GM12878 (cell line): Measurements from ENCODE around the gene RPS6KC1. TPM values are rescaled to one million over a fixed set of nuclear protein-coding genes. Genes with fewer than 3 reads are reported as not detected.

Source experiments
- ATAC-seq: fragments of 200-7000 bp; cut with Tn5 transposase; 3 replicates; pipeline ENCODE4 v1.9.1; 2020; ENCODE audit warnings: mild to moderate bottlenecking, moderate library complexity
- BruUV-seq: library from RNA; stranded (reverse); fragments of 400-500 nt; replicated peaks from 2 replicates; lab custom pipeline; 2021; lab: Mats Ljungman, UMichigan
- CTCF ChIA-PET: fragments of 300-600 bp; sonication (Branson Sonifier 250); formaldehyde crosslinking; extraction: SDS; loops from one replicate; lab custom pipeline; 2021; ENCODE audit warnings: inconsistent platforms; lab: Yijun Ruan, JAX
- POLR2A ChIA-PET: fragments of 350-600 bp; formaldehyde crosslinking; extraction: SDS; loops from one replicate; lab custom pipeline; 2021; ENCODE audit warnings: inconsistent platforms; lab: Charles Lee
- RAD21 ChIA-PET: fragments of 300-600 bp; sonication (Branson Sonifier 250); formaldehyde crosslinking; loops from one replicate; lab custom pipeline; 2023; ENCODE audit warnings: antibody characterized with exemption; ENCODE audit not compliant: unreplicated experiment; lab: Charles Lee
- SMC1A ChIA-PET: fragments of 300-600 bp; sonication (Branson Sonifier 250); formaldehyde crosslinking; loops from one replicate; lab custom pipeline; 2023; ENCODE audit not compliant: unreplicated experiment, uncharacterized antibody; lab: Charles Lee
- DNase-seq: peaks from one replicate; pipeline ENCODE4 v3.0.0-alpha.2; 2011; ENCODE audit warnings: low read depth, low spot score
- FAIRE-seq: peaks from 3 replicates; lab custom pipeline; 2011; peaks lifted over from hg19 to GRCh38; lab: Jason Lieb, UNC
- H2AFZ ChIP-seq: 2 replicates; pipeline ENCODE4 v1.6.0; 2011; ENCODE audit warnings: low read depth, low read length, control low read depth; ENCODE audit not compliant: control insufficient read depth
- H3K27ac ChIP-seq: 2 replicates; pipeline ENCODE4 v1.5.1; 2011; ENCODE audit warnings: control low read depth; ENCODE audit not compliant: control insufficient read depth, insufficient read depth
- H3K27me3 ChIP-seq, 2 experiments: replicated peaks in 1 of 2; 2 replicates each; pipeline versions ENCODE4 v1.6.0 to v1.6.1; 2011; ENCODE audit warnings: low read length in 1 of 2; ENCODE audit not compliant: control insufficient read depth in 2 of 2, insufficient read depth in 2 of 2
- H3K36me3 ChIP-seq, 2 experiments: 2 replicates each; pipeline ENCODE4 v1.5.1; 2011; ENCODE audit warnings: low read length in 1 of 2; ENCODE audit not compliant: control insufficient read depth in 2 of 2, insufficient read depth in 2 of 2
- H3K4me1 ChIP-seq: 2 replicates; pipeline ENCODE4 v1.6.1; 2011; ENCODE audit warnings: mild to moderate bottlenecking, low read length, moderate library complexity, mixed read lengths; ENCODE audit not compliant: control insufficient read depth, insufficient read depth
- H3K4me2 ChIP-seq: 2 replicates; pipeline ENCODE4 v1.6.0; 2011; ENCODE audit warnings: control low read depth; ENCODE audit not compliant: control insufficient read depth, insufficient read depth
- H3K4me3 ChIP-seq: fragments of 200-600 bp; sonication (generic); 2 replicates; pipeline ENCODE4 v1.5.1; 2016
- H3K79me2 ChIP-seq: 2 replicates; pipeline ENCODE4 v1.6.0; 2011; ENCODE audit warnings: low read length; ENCODE audit not compliant: control insufficient read depth, insufficient read depth
- H3K9ac ChIP-seq: 2 replicates; pipeline ENCODE4 v1.8.0; 2011; ENCODE audit warnings: low read length, control low read depth, mixed read lengths; ENCODE audit not compliant: control insufficient read depth, insufficient read depth
- H3K9me3 ChIP-seq: replicated peaks from 3 replicates; pipeline ENCODE4 v1.5.1; 2011; ENCODE audit warnings: mild to moderate bottlenecking, low read length; ENCODE audit not compliant: control insufficient read depth, insufficient read depth
- H4K20me1 ChIP-seq: 2 replicates; pipeline ENCODE4 v1.6.0; 2011; ENCODE audit not compliant: control insufficient read depth, insufficient read depth
- CHD2 ChIP-seq: IDR thresholded peaks from 2 replicates; pipeline ENCODE4 v1.6.1; 2011; ENCODE audit warnings: low read depth, low read length, improper control_type of control experiment, borderline replicate concordance
- RELA ChIP-seq: fragments of 450-650 bp; IDR thresholded peaks from 2 replicates; pipeline ENCODE4 v1.8.0; 2014; ENCODE audit warnings: borderline replicate concordance; ENCODE audit not compliant: partially characterized antibody
- SRF ChIP-seq, 2 experiments: IDR thresholded peaks; 2 replicates each; pipeline ENCODE4 v1.6.1; 2011; ENCODE audit warnings: low read depth in 2 of 2, low read length in 2 of 2, mild to moderate bottlenecking in 1 of 2, moderate library complexity in 1 of 2
- TCF3 ChIP-seq: IDR thresholded peaks from 2 replicates; pipeline ENCODE4 v1.6.1; 2012; ENCODE audit warnings: low read depth, mild to moderate bottlenecking, low read length, borderline replicate concordance; ENCODE audit not compliant: insufficient read depth
- WGBS: methylation state at CpG from one replicate; pipeline ENCODE4 v1.1.6; 2016; ENCODE audit warnings: low lambda C conversion rate; ENCODE audit not compliant: insufficient replicate concordance, insufficient coverage; ENCODE audit errors: missing lambda C conversion rate; 5-methylcytosine and 5-hydroxymethylcytosine counted together
- in situ Hi-C: fragments of 300-500 bp; cut with MboI; formaldehyde crosslinking; loops from 9 replicates; pipeline ENCODE4 v1.14.3; 2018; ENCODE audit warnings: mixed read lengths
- intact Hi-C: fragments of 100-400 bp; cut with micrococcal nuclease; formaldehyde crosslinking; loops from one replicate; pipeline ENCODE4 v1.14.2; 2022; ENCODE audit not compliant: unreplicated experiment
- polyA plus RNA-seq, 11 experiments: library from polyadenylated mRNA; depleted of rRNA in 4 of 11; unstranded in 6 of 11; stranded (reverse) in 5 of 11; fragments of >200 nt; fragmentation: Nextera tagmentation in 4 of 11; fragmentation: Illumina TruSeq in 1 of 11; extraction: Ambion mirVana in 4 of 11; extraction: Trizol in 1 of 11; gene quantifications; 1 replicate in 1 of 11; 2 replicates in 10 of 11; pipeline versions ENCODE4 v1.2.1 to v1.2.3, GENCODE V29; 2011 to 2016; ENCODE audit warnings: inconsistent platforms in 2 of 11, missing spikeins in 2 of 11, low read depth in 1 of 11
- total RNA-seq, 4 experiments: library from RNA; depleted of rRNA in 3 of 4; stranded (reverse); fragments of >200 nt in 3 of 4; fragmentation: Illumina TruSeq in 1 of 4; extraction: Trizol in 1 of 4; gene quantifications; 2 replicates each; pipeline versions ENCODE4 v1.2.1 to v1.2.3, GENCODE V29; 2013 to 2021
- TF ChIP-seq, protein P1 (sequence below): fragments of 450-650 bp; IDR thresholded peaks from 2 replicates; pipeline ENCODE4 v1.6.1; 2017; ENCODE audit warnings: mild to moderate bottlenecking, low read depth, inconsistent platforms; ENCODE audit not compliant: poor library complexity, severe bottlenecking
- TF ChIP-seq, protein P2 (sequence below): fragments of 450-650 bp; IDR thresholded peaks from 2 replicates; pipeline ENCODE4 v1.6.1; 2018; ENCODE audit warnings: mild to moderate bottlenecking, low read depth, moderate library complexity; ENCODE audit not compliant: partially characterized antibody

The RPS6KC1 gene
- total and polyA plus RNA-seq, 10 of the 15 experiments (the other 5 are each of a cell fraction or from before 2014, with no cell fraction given), result 2.9 to 17.3 (median 12.2) TPM

DNA sequence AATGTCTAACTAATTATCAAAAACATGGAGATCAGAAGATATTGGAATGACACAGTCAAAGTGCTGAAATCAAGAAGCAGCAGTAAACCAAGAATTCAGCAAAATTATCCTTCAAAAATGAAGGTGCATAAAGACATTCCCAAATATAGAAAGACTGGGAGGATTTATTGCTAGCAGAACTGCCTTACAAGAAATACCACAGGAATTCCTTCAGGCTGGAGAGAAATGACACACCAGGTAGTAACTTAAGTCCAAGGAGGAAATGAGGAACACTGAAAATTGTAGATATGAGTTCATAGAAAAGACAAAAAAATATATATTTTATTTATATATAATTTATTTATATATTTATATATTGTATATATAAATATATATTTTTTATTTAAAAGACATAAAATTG is 217.2 kb downstream of the RPS6KC1 start (continued):
- no peak for TF ChIP-seq SRF (IDR thresholded peaks at IDR 0.05; ENCODE audit: low read depth in 2 of 2, low read length in 2 of 2)
- TF ChIP-seq, protein P1, sequence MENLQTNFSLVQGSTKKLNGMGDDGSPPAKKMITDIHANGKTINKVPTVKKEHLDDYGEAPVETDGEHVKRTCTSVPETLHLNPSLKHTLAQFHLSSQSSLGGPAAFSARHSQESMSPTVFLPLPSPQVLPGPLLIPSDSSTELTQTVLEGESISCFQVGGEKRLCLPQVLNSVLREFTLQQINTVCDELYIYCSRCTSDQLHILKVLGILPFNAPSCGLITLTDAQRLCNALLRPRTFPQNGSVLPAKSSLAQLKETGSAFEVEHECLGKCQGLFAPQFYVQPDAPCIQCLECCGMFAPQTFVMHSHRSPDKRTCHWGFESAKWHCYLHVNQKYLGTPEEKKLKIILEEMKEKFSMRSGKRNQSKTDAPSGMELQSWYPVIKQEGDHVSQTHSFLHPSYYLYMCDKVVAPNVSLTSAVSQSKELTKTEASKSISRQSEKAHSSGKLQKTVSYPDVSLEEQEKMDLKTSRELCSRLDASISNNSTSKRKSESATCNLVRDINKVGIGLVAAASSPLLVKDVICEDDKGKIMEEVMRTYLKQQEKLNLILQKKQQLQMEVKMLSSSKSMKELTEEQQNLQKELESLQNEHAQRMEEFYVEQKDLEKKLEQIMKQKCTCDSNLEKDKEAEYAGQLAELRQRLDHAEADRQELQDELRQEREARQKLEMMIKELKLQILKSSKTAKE, result no peak
- no peak for TF ChIP-seq RELA

DNA sequence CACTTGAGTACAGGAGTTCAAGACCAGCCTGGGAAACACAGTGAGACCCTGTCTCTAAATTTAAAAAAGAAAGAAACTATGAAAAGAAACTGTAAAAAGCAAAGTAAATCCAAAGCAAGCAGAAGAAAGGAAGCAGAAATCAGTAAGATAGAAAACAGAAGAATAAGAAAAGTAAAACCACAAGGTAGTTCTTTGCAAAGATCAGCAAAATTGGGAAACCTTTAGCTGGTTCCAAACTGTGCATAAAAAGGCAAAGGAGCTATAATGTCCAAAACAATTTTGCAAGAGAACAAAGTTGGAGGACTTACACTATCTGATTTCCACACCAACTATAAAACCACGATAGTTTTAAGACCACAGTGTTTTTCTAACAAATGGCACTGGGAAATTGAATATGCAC is 218.8 kb downstream of the RPS6KC1 start:
- no peak for TF ChIP-seq TCF3
- TF ChIP-seq CHD2, result no peak
- TF ChIP-seq, protein P2, sequence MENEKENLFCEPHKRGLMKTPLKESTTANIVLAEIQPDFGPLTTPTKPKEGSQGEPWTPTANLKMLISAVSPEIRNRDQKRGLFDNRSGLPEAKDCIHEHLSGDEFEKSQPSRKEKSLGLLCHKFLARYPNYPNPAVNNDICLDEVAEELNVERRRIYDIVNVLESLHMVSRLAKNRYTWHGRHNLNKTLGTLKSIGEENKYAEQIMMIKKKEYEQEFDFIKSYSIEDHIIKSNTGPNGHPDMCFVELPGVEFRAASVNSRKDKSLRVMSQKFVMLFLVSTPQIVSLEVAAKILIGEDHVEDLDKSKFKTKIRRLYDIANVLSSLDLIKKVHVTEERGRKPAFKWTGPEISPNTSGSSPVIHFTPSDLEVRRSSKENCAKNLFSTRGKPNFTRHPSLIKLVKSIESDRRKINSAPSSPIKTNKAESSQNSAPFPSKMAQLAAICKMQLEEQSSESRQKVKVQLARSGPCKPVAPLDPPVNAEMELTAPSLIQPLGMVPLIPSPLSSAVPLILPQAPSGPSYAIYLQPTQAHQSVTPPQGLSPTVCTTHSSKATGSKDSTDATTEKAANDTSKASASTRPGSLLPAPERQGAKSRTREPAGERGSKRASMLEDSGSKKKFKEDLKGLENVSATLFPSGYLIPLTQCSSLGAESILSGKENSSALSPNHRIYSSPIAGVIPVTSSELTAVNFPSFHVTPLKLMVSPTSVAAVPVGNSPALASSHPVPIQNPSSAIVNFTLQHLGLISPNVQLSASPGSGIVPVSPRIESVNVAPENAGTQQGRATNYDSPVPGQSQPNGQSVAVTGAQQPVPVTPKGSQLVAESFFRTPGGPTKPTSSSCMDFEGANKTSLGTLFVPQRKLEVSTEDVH, result no peak
- BruUV-seq, result no TSS peak
- no peak overlapping the region for H3K4me3 ChIP-seq
- no peak overlapping the region for H3K9ac ChIP-seq
- no peak for ATAC-seq
- no peaks in the 10 kb centered on the region for H4K20me1 ChIP-seq
- intact Hi-C loops (no loop called here), in situ Hi-C loops (no loop called here)
- H3K4me1 ChIP-seq, result no peaks in the 10 kb centered on the region
- no peak for FAIRE-seq
- ChIA-PET RAD21 (no interaction called here), POLR2A (no interaction called here), CTCF (interaction anchor here (0.8 kb wide), 1 partner anchor 25 kb away, joined by 3 read pairs; no protein-coding TSS in a partner anchor), SMC1A (no interaction called here)
- no peak overlapping the region for H3K27ac ChIP-seq
- DNase-seq, result no peak
- H3K27me3 ChIP-seq, result no peaks in the 10 kb centered on the region
- no peak overlapping the region for H2AFZ ChIP-seq
- H3K79me2 ChIP-seq, result no peaks in the 10 kb centered on the region
- 100% methylated on average over 1 of the region's 1 CpG for WGBS
- no peaks in the 10 kb centered on the region for H3K9me3 ChIP-seq
- no peak overlapping the region for H3K4me2 ChIP-seq
- no peaks in the 10 kb centered on the region; a peak in 1 of 4 replicates for H3K36me3 ChIP-seq
